Anterior cingulate cortex (tissue), 58 donors: ENCODE measurements around the gene METTL23.

Source experiments
- DNase-seq, 58 donors: peaks; one replicate each; lab custom pipeline; 2025; lab: John Stamatoyannopoulos, UW

METTL23 gene, protein sequence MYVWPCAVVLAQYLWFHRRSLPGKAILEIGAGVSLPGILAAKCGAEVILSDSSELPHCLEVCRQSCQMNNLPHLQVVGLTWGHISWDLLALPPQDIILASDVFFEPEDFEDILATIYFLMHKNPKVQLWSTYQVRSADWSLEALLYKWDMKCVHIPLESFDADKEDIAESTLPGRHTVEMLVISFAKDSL

GRCh38 chr17:76726776-76727718 is at the start of gene METTL23:
Gene METTL23, plus strand, starts transcription at chr17:76726839. Its CDS starts 2,872 bp downstream, at chr17:76729711.
- DNase-seq: peak in 39 of 58 donors; percentile 51 to 85 (median 73)

- no peak for DNase-seq
These were observed 49.2 kb upstream of the METTL23 start for GRCh38 chr17:76677406-76677805.

- DNase-seq: no peak
These were observed 48.3 kb upstream of the METTL23 start for GRCh38 chr17:76678330-76678729.

GRCh38 chr17:76679239-76679638 is 47.4 kb upstream of the METTL23 start:
- no peak for DNase-seq

DNA sequence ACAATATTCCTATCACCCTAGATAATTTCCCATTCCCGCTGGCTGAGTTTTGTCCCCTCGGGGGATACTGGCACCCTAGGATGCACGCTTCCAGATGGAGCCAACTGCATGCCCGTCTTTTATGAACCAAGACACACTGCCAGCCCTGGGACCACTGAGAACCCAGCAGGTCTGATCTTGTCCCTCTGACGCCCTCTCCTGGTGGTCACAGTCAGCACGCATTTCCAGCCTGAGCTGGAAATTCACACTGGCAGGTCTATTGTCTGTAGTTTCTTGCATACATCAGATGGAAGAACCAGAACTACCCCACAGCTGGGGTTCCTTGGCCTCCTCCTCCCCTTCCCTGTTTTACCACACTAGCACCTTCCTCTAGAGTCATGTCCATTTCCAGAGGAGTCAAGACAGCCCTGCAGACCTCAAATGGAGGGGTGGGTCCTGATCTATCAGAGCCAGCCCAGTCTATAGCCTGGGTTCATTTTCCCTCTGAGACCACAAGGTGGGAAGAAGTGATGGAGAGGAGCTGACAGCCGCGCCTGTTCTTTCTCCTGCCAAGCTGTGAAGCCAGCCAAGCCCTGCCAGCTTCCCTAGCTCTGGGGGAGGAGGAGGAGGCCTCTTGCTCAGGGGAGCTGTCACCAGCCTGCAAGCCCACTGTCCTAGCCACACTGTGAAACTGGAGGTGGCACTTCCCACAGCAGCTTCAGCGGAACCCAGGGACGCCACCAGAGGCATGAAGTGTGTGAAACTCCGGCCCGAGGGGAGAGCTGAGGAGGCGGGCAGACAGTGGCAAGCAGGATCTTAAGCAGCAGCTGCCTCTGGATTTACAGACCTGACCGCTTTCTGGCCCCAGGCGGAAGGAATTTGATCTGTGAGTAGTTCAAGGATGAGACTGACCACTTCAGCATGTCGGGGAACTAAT is 45.2 kb upstream of the METTL23 start:
- DNase-seq: peak in 51 of 58 donors; percentile 16 to 86 (median 51)

DNA sequence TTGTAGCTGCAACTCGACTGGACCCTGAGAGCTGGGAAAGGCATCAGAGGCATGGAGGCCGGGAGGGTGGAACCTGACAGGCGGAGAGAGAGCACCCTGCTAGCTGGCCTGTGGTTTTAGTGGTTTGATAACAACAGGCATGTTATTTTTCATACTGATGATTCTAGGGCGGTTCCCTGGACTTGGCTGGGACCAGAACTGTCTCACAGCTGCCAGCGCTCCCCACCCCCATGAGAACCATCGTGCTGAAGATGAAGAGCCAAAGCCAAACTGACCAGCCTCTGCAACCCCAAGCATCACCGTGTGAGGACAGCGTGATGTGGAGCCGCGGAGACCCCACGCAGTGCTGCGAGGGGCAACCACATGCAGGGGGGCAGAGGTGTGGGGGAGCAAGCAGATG is 44.3 kb upstream of the METTL23 start:
- peak in 1 of 58 donors; percentile 36 for DNase-seq

GRCh38 chr17:76683011-76683755 is 43.5 kb upstream of the METTL23 start:
- no peak for DNase-seq

DNA sequence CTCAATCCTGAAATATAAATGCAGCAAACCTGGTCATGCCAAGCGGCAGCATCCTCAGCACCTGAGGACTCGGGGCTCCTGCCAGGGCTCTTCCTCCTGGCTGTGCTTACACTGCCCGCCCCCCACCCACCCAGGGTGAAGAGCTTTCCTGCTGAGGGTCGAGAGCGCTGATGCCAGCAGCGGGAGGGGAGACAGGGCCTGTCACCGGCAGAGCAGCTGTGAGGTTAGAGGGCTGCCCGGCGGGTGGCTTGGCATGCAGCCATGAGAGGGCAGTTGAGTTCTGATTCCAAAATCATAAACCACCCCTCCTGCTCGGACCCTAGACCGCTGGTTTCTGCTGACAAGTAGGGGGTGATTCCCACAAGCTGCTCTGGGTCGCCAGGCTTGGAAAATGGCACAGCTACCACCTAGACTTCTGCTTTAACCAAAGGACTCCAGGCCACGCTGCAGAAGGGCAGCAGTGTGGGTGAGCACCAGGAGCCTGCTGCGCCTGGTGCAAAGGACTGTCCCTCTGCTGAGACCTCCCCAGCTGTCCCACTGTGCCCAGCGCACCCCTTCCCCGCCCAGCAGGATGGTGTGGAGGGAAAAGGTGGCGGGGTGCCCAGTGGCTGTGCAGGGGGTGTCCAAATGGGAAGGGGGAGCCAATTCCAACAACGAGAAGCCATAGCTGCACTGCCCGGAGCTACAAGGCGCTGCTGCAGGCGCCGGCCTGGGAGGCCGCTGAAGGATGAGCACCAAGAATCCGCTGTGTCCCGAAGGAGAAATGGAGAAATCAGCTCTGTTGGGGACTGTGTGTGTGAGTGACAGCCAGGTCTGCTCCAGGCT is 42.5 kb upstream of the METTL23 start:
- no peak for DNase-seq

GRCh38 chr17:76684756-76685155 is 41.9 kb upstream of the METTL23 start:
- no peak for DNase-seq

GRCh38 chr17:76685366-76685765 is 41.3 kb upstream of the METTL23 start:
- DNase-seq: no peak

DNA sequence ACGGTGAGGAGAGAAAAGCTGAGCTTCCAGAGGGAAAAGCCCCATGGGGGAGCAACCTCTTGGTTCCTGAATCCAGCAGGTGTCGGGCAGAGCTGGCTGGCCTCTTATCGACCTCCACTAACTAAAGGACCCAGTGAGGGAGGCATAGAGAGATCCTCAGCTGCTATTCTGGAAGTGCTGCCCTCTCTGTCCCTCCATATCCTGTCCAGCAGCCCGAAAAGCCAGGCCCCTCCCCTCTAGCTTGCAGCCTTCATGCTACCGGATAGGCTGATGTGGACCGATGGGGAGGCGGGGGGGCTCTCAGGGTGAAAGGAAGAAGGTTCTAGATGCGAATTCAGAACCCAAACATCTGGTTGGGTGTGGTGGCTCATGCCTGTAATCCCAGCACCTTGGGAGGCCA is 40.8 kb upstream of the METTL23 start:
- no peak for DNase-seq

DNA sequence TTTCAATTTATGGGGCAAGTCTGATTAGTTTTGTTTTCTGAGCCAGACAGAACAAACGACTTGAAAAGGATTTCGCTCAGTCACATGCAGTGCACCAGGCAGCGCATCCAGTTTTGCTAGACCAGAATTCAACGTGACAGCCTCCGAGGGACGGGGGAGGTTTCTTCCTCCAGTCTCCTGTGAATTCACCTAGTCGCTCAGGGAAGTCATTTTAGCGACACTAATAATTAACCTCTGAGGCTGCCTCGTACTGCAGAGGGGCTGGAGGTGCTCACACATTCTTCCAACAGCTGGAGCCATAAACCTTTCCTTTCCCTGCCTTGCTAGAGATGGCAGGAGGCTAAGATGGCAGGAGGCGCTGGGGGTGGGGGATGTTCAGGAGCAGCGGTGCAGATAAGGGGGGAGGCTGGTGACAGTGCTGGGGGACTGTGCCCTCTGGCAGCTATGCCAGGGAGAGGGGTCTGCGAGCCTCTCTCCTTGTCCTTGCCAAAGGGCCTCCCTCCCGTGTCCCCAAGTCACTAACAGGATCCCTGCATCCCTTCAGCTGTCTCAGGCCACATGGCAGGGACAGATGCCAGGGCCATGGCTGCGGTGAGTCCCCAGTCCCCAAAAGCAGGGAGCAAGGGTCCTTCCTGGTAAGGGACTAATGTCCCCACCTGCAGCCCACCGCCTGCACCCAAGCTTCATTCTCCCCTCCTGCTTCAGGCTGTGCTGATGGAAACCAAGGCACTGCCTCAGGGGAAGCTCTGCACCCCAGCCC is 39.9 kb upstream of the METTL23 start:
- peak in 1 of 58 donors; percentile 49 for DNase-seq

DNA sequence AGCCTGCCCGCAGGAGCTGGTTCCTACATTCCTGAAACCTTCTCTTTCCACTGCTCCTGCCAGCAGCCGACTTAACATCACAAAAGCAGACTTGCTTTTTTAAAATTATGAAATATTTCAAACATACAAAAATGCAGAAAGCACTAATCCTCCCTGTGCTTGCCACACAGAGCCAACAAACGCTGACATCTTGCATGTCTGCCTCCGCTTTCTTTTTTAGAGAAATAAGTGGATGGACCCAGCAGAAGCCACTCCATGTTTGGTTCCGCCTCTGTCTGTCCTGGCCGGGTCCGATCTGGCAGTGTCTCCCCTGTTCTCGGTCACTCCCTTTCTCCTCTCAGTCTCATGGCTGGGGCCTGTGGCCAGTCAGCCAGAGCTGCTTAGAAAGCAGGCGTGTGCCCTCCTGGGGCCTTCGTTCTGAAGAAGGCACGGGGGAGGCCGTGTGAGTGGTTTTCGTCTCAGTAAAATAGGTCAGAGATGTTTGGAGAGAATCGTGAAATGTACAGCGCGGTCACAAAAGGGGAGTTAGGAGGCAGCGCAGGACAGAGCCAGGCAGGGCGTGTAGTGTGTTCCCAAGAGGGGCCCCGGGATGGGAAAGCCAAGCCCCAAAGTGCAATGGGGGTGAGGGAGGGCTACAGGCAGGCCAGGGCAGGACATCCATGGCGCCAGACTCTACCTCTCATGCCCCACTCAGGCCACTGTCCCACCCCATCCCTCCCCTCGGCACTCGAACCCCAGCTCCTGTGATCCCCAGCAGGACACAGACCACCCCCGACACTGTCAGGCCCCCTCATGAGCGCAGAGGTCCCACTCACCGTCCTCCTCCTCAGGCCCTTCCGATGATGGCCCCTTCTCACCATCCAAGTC is 39.1 kb upstream of the METTL23 start:
- peak in 14 of 58 donors; percentile 14 to 62 (median 35) for DNase-seq

DNA sequence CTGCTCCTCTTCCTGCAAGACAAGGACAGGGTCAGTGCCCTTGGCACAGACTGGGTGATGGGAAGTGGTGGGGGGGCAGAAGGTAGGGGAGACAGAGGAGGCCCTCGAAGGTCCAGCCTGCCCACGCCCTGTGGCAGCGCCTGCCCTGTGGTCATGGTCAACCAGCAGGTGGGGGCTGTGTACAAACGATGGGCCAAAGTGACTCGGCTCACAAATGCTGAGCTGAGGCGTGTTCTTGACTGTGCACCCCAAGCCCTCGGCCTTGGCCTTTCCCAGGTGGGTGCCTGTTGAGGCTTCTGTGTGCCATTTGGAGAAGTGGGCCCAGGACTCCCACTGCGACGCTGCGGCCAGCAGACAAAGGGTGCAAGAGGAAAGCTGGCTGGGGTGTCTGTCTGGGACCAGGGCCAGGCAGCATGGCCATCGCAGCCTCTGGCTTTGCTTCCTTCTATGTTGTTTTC is 38.4 kb upstream of the METTL23 start:
- peak in 1 of 58 donors; percentile 50 for DNase-seq

GRCh38 chr17:76689859-76690258 is 36.8 kb upstream of the METTL23 start:
- no peak for DNase-seq

DNA sequence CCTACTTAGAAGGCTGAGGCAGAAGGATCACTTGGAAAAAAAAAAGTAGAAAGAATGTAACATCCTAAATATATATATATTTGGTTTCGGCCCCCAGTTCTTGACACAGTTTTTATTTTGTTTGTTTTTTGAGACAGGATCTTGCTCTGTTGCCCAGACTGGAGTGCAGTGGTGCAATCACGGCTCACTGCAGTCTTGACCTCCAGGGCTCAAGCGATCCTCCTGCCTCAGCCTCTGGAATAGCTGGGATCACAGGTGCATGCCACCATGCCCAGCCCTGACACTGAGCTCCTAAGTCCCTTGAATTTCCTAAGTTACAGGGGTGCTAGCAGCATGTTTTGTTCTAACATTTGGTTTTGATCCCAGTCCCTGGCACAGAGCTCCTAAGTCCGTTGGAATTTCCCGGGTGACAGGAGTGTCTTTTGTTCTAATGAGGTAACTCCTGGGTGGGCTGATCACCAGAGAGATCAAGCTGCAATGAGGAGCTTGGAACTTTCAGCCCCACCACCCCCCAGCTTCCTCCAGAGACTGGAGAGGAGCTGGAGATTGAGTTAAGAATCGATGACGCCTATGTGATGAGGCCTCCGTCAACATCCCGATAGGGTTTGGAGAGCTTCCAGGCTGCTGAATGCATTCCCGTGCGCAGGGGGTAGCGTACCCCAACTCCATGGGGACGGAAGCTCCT is 35.9 kb upstream of the METTL23 start:
- DNase-seq: no peak
